A673 (cell line): ENCODE measurements around the gene VWF. TPM values are rescaled to one million over a fixed set of nuclear protein-coding genes. Genes with fewer than 3 reads are reported as not detected.

ENCODE experiments used
- BruUV-seq: library from RNA; stranded (reverse); fragments of 400-500 nt; replicated peaks from 2 replicates; lab custom pipeline; 2021; lab: Mats Ljungman, UMichigan
- CTCF ChIA-PET: fragments of 300-600 bp; sonication (Branson Sonifier 250); formaldehyde crosslinking; loops from one replicate; lab custom pipeline; 2022; ENCODE audit warnings: antibody characterized with exemption; lab: Charles Lee
- POLR2A ChIA-PET: fragments of 300-600 bp; sonication (Branson Sonifier 250); formaldehyde crosslinking; loops from one replicate; lab custom pipeline; 2022; ENCODE audit warnings: antibody characterized with exemption; ENCODE audit not compliant: low non-redundant PET; lab: Charles Lee
- DNase-seq: peaks from one replicate; pipeline ENCODE4 v3.0.0-alpha.2; 2015; ENCODE audit warnings: low spot score
- H3K27ac ChIP-seq: fragments of 200-600 bp; sonication (generic); 2 replicates; pipeline ENCODE4 v1.5.1; 2016; ENCODE audit warnings: mixed run types, low read depth, mild to moderate bottlenecking, mixed read lengths, antibody characterized with exemption, low read length; ENCODE audit not compliant: poor library complexity, severe bottlenecking
- H3K27me3 ChIP-seq: fragments of 200-600 bp; sonication (generic); replicated peaks from 2 replicates; pipeline ENCODE4 v1.6.1; 2017; ENCODE audit warnings: mixed run types, low read depth, mild to moderate bottlenecking, mixed read lengths, antibody characterized with exemption, low read length; ENCODE audit not compliant: insufficient read depth, poor library complexity
- H3K36me3 ChIP-seq: fragments of 200-600 bp; sonication (generic); 2 replicates; pipeline ENCODE4 v1.6.1; 2016; ENCODE audit warnings: mixed run types, mild to moderate bottlenecking, mixed read lengths, antibody characterized with exemption, low read length; ENCODE audit not compliant: insufficient read depth, poor library complexity, severe bottlenecking
- H3K4me1 ChIP-seq: fragments of 200-600 bp; sonication (generic); 2 replicates; pipeline ENCODE4 v1.6.1; 2017; ENCODE audit warnings: mixed run types, mild to moderate bottlenecking, mixed read lengths, antibody characterized with exemption, low read length; ENCODE audit not compliant: insufficient read depth, poor library complexity, severe bottlenecking
- H3K4me3 ChIP-seq: fragments of 200-600 bp; sonication (generic); 2 replicates; pipeline ENCODE4 v1.5.1; 2016; ENCODE audit warnings: low read depth, mixed run types, mild to moderate bottlenecking, mixed read lengths, low read length; ENCODE audit not compliant: poor library complexity, severe bottlenecking
- H3K9me3 ChIP-seq: fragments of 200-600 bp; sonication (generic); 2 replicates; pipeline ENCODE4 v1.6.1; 2016; ENCODE audit warnings: mixed run types, low read depth, mild to moderate bottlenecking, mixed read lengths, antibody characterized with exemption, low read length; ENCODE audit not compliant: poor library complexity, severe bottlenecking
- EZH2 ChIP-seq: fragments of 200-600 bp; sonication (generic); IDR thresholded peaks from 2 replicates; pipeline ENCODE4 v1.6.1; 2017; ENCODE audit warnings: borderline replicate concordance, low read depth, mild to moderate bottlenecking, mixed read lengths, antibody characterized with exemption, low read length; ENCODE audit not compliant: poor library complexity, severe bottlenecking
- intact Hi-C: fragments of 100-400 bp; cut with micrococcal nuclease; formaldehyde crosslinking; loops from one replicate; pipeline ENCODE4 v1.10.0; 2022; ENCODE audit not compliant: unreplicated experiment
- total RNA-seq: library from RNA; stranded (reverse); gene quantifications from 2 replicates; pipeline ENCODE4 v1.2.3, GENCODE V29; 2021
- TF ChIP-seq, protein P1 (sequence below): fragments of 300-800, 200-600 bp; sonication (generic); conservative IDR thresholded peaks from 2 replicates; pipeline ENCODE4 v1.5.1; 2017; ENCODE audit warnings: low read depth, mild to moderate bottlenecking, antibody characterized with exemption, low read length, moderate library complexity, mixed read lengths

The VWF gene
- total RNA-seq, 1 experiment from 2014 or later: not detected

DNA sequence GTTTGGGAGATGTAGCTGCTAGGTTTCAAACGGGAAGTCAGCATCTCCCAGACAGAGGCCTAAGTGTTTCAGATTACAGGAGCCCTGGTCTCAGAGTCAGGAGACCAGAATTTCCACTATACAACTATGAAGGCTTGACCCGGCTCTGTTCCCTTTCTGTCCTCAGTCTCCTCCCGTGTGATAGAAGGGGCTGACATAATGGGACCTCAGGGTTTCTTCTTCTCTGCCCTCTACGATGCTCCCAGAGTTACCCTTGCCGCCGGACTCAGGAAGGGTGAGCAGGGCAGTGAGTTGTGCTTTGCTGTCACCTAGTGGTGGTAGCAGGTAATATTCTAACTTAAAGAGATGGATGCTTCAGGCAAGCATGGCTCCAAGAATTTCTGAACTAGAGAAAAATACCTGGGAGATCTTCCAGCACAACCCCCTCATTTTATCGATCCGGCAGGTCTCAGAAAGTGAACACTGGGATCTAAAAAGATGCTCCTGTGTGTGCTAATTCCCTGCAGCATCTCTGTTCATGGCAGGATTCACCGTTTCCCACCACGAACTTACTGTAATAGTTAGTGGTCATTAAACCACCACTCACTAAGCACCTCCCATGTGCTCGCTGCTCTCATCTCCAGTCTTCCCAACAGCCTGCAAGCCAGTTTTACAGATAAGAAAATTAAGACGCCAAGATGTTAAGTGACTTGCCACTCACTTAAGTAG is 84.4 kb downstream of the VWF start:
- intact Hi-C loops: loop anchor here (2.0 to 10.0 kb wide), 3 partner anchors 75 to 295 kb away; no protein-coding TSS in a partner anchor
- H3K27me3 ChIP-seq: no peaks in the 10 kb centered on the region
- no TSS peak for BruUV-seq
- ChIA-PET POLR2A (no interaction called here), CTCF (interaction anchor here (1.1 to 3.5 kb wide), 2 partner anchors 50 to 295 kb away, joined by 4 to 34 read pairs; no protein-coding TSS in a partner anchor)
- H3K27ac ChIP-seq: no peak overlapping the region
- DNase-seq: peak; percentile 77
- TF ChIP-seq, protein P1, sequence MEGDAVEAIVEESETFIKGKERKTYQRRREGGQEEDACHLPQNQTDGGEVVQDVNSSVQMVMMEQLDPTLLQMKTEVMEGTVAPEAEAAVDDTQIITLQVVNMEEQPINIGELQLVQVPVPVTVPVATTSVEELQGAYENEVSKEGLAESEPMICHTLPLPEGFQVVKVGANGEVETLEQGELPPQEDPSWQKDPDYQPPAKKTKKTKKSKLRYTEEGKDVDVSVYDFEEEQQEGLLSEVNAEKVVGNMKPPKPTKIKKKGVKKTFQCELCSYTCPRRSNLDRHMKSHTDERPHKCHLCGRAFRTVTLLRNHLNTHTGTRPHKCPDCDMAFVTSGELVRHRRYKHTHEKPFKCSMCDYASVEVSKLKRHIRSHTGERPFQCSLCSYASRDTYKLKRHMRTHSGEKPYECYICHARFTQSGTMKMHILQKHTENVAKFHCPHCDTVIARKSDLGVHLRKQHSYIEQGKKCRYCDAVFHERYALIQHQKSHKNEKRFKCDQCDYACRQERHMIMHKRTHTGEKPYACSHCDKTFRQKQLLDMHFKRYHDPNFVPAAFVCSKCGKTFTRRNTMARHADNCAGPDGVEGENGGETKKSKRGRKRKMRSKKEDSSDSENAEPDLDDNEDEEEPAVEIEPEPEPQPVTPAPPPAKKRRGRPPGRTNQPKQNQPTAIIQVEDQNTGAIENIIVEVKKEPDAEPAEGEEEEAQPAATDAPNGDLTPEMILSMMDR: peak; percentile 78
- no peak for TF ChIP-seq EZH2
- no peaks in the 10 kb centered on the region for H3K9me3 ChIP-seq
- no peak overlapping the region for H3K4me3 ChIP-seq
- no peaks in the 10 kb centered on the region for H3K36me3 ChIP-seq
- no peaks in the 10 kb centered on the region for H3K4me1 ChIP-seq

DNA sequence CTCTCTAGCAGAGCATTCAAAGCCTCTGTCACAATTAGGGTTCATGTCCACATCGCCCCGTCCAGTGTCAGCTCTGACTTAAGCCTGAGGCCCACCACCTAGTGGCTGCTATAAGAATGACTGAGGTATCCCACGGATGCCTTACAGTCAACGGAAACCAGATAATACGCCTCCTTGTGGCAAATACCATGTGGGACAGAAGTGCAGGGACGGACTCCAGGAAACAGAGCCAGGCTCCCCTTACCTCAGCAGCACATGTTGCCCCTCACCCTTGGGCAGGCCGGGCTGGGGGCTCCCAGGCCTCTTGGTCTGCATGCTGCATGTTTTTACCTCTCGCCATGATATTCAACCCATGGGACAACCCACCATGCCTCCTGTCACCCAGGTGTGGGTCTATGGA is 86.3 kb downstream of the VWF start:
- ChIA-PET POLR2A (no interaction called here), CTCF (interaction anchor here (0.7 to 3.5 kb wide), 3 partner anchors 48 to 293 kb away, joined by 3 to 34 read pairs (median 4); no protein-coding TSS in a partner anchor)
- Histone ChIP-seq H3K36me3 (no peaks in the 10 kb centered on the region), H3K4me3 (no peak overlapping the region), H3K27ac (no peak overlapping the region), H3K4me1 (no peaks in the 10 kb centered on the region), H3K9me3 (no peaks in the 10 kb centered on the region), H3K27me3 (no peaks in the 10 kb centered on the region)
- BruUV-seq: no TSS peak
- TF ChIP-seq, protein P1: peak; percentile 73
- no peak for TF ChIP-seq EZH2
- peak; percentile 73 for DNase-seq
- intact Hi-C loops: loop anchor here (1.0 to 10.0 kb wide), 3 partner anchors 50 to 293 kb away; no protein-coding TSS in a partner anchor

DNA sequence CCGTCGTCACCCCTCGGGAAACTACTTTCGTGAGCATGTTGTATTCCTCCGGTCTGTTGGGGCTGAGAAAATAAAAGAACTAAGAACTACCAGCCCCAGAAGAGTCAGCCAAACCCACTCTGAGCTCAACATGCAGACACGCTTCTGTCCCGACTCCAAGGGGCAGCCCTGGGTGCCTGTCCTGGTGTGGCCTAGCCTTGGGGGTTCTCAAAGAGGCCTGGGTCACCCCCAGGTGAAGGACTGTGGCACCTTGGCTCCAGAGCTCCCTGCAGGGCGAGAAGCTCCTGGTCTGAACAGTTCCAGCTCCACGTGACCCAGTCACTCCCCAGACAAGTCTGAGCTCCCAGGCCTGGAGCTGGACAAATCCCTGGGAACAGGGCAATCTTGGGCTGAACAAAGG is 87.0 kb downstream of the VWF start:
- no peak for DNase-seq
- CTCF ChIA-PET: interaction anchor here (1.4 to 3.5 kb wide), 2 partner anchors 48 to 292 kb away, joined by 4 to 34 read pairs; no protein-coding TSS in a partner anchor
- Histone ChIP-seq H3K36me3 (no peaks in the 10 kb centered on the region), H3K4me3 (no peak overlapping the region), H3K27me3 (no peaks in the 10 kb centered on the region), H3K27ac (no peak overlapping the region), H3K4me1 (no peaks in the 10 kb centered on the region), H3K9me3 (no peaks in the 10 kb centered on the region)
- BruUV-seq: no TSS peak
- TF ChIP-seq EZH2: no peak
- TF ChIP-seq, protein P1: no peak
- intact Hi-C loops: loop anchor here (10.0 kb wide), 1 partner anchor 123 kb away; no protein-coding TSS in a partner anchor
- POLR2A ChIA-PET: no interaction called here
